Trophoblast cell (in vitro differentiated cells and primary cell): Measurements from ENCODE around the gene ZNF701.
A peak's percentile ranks its signal among the peaks of the same experiment; 100 is the strongest.
"Not testable (repeated sequence)": the region's sequence is repeated elsewhere in the genome, so short reads cannot be mapped to it uniquely, and the experiment has no call there.

ENCODE experiments used
- DNase-seq, 2 donors: peaks; one replicate each; pipeline ENCODE4 v3.0.0-alpha.2; 2016
- H2AFZ ChIP-seq: 2 replicates; pipeline ENCODE4 v1.6.1; 2013; ENCODE audit warnings: low read length, moderate library complexity, mild to moderate bottlenecking; ENCODE audit not compliant: insufficient read depth, poor library complexity
- H2AK5ac ChIP-seq: 2 replicates; pipeline ENCODE4 v1.6.1; 2013; ENCODE audit warnings: mild to moderate bottlenecking, low read length
- H2BK120ac ChIP-seq: 2 replicates; pipeline ENCODE4 v1.6.1; 2013; ENCODE audit warnings: low read length, mild to moderate bottlenecking, moderate library complexity; ENCODE audit not compliant: insufficient read depth, poor library complexity
- H2BK12ac ChIP-seq: 2 replicates; pipeline ENCODE4 v1.6.1; 2013; ENCODE audit warnings: mild to moderate bottlenecking, low read length, moderate library complexity
- H2BK5ac ChIP-seq: 2 replicates; pipeline ENCODE4 v1.6.1; 2013; ENCODE audit warnings: low read length, low read depth, moderate library complexity, mild to moderate bottlenecking; ENCODE audit not compliant: poor library complexity
- H3K14ac ChIP-seq: 2 replicates; pipeline ENCODE4 v1.6.1; 2013; ENCODE audit warnings: mild to moderate bottlenecking, low read length
- H3K18ac ChIP-seq: 2 replicates; pipeline ENCODE4 v1.6.1; 2013; ENCODE audit warnings: mild to moderate bottlenecking, low read length
- H3K23ac ChIP-seq: 2 replicates; pipeline ENCODE4 v1.6.1; 2013; ENCODE audit warnings: low read length
- H3K27ac ChIP-seq: 2 replicates; pipeline ENCODE4 v1.5.1; 2013; ENCODE audit warnings: low read depth, mild to moderate bottlenecking, inconsistent platforms, low read length, moderate library complexity
- H3K27me3 ChIP-seq: 2 replicates; pipeline ENCODE4 v1.6.1; 2013; ENCODE audit warnings: inconsistent platforms, mild to moderate bottlenecking, low read length, moderate library complexity; ENCODE audit not compliant: insufficient read depth
- H3K36me3 ChIP-seq, 2 experiments: 1 replicate in 1 of 2; 2 replicates in 1 of 2; pipeline ENCODE4 v1.6.1; 2013; ENCODE audit warnings: low read length in 2 of 2, mild to moderate bottlenecking in 2 of 2, moderate library complexity in 1 of 2; ENCODE audit not compliant: insufficient read depth in 2 of 2, control insufficient read depth in 1 of 2
- H3K4ac ChIP-seq: 2 replicates; pipeline ENCODE4 v1.6.1; 2013; ENCODE audit warnings: low read depth, mild to moderate bottlenecking, low read length, moderate library complexity
- H3K4me1 ChIP-seq, 2 experiments: 1 replicate in 1 of 2; 2 replicates in 1 of 2; pipeline ENCODE4 v1.6.1; 2013; ENCODE audit warnings: low read length in 2 of 2, mild to moderate bottlenecking in 2 of 2, moderate library complexity in 1 of 2; ENCODE audit not compliant: insufficient read depth in 2 of 2, control insufficient read depth in 1 of 2
- H3K4me2 ChIP-seq: 2 replicates; pipeline ENCODE4 v1.6.1; 2013; ENCODE audit warnings: inconsistent platforms, mild to moderate bottlenecking, low read length, moderate library complexity
- H3K4me3 ChIP-seq: 2 replicates; pipeline ENCODE4 v1.5.1; 2013; ENCODE audit warnings: mild to moderate bottlenecking, low read depth, low read length, inconsistent platforms
- H3K79me1 ChIP-seq: one replicate; pipeline ENCODE4 v1.6.1; 2013; ENCODE audit warnings: low read length
- H3K79me2 ChIP-seq: 2 replicates; pipeline ENCODE4 v1.6.1; 2013; ENCODE audit warnings: low read length, mild to moderate bottlenecking; ENCODE audit not compliant: control insufficient read depth, insufficient read depth, poor library complexity
- H3K9ac ChIP-seq: 2 replicates; pipeline ENCODE4 v1.6.1; 2013; ENCODE audit warnings: mild to moderate bottlenecking, low read length
- H3K9me3 ChIP-seq: 2 replicates; pipeline ENCODE4 v1.6.1; 2013; ENCODE audit warnings: low read depth, mild to moderate bottlenecking, control low read depth, inconsistent platforms, low read length; ENCODE audit not compliant: insufficient read depth
- H4K12ac ChIP-seq: 2 replicates; pipeline ENCODE4 v1.6.1; 2013; ENCODE audit warnings: low read depth, mild to moderate bottlenecking, low read length, moderate library complexity
- H4K8ac ChIP-seq: 2 replicates; pipeline ENCODE4 v1.6.1; 2013; ENCODE audit warnings: low read depth, mild to moderate bottlenecking, low read length, moderate library complexity
- H4K91ac ChIP-seq: one replicate; pipeline ENCODE4 v1.6.1; 2013; ENCODE audit warnings: low read depth, mild to moderate bottlenecking, low read length, moderate library complexity
- WGBS: extraction: QIAGEN DNeasy Blood & Tissue Kit; methylation state at CpG from one replicate; pipeline ENCODE4 v1.1.7; 2013; ENCODE audit warnings: missing lambda C conversion rate; ENCODE audit not compliant: insufficient read length, insufficient coverage; ENCODE audit errors: extremely low coverage; 5-methylcytosine and 5-hydroxymethylcytosine counted together

The ZNF701 gene

GRCh38 chr19:52599241-52599640 lies 29.2 kb downstream of the ZNF701 start:
- Histone ChIP-seq H3K79me1 (peaks cover 8% of the 10 kb centered on the region), H3K27ac (no peak overlapping the region), H4K8ac (no peak overlapping the region), H3K4me1 (peaks cover 7 to 17% of the 10 kb centered on the region in 2 experiments), H3K14ac (no peak overlapping the region), H3K4ac (no peak overlapping the region), H3K36me3 (peaks cover 8 to 10% of the 10 kb centered on the region in 2 experiments), H2AK5ac (no peak overlapping the region), H4K91ac (no peak overlapping the region), H3K9me3 (peaks cover 2% of the 10 kb centered on the region), H3K4me3 (no peak overlapping the region), H3K4me2 (peak overlapping the region; percentile 48), H2AFZ (no peak overlapping the region), H3K27me3 (no peaks in the 10 kb centered on the region), H2BK120ac (no peak overlapping the region), H2BK5ac (no peak overlapping the region), H4K12ac (no peak overlapping the region), H3K23ac (no peak overlapping the region), H2BK12ac (no peak overlapping the region), H3K18ac (no peak overlapping the region), H3K9ac (no peak overlapping the region), H3K79me2 (peaks cover 6% of the 10 kb centered on the region)
- DNase-seq: peak; percentile 45 to 72
- WGBS: no CpG with 5 or more reads among the region's 3 CpGs

GRCh38 chr19:52600639-52601024 lies 30.5 kb downstream of the ZNF701 start:
- peak overlapping the region; percentile 37 for H2BK12ac ChIP-seq
- no peak overlapping the region for H2BK5ac ChIP-seq
- no peak overlapping the region for H3K14ac ChIP-seq
- peak; percentile 86 to 91 for DNase-seq
- H2AK5ac ChIP-seq: no peak overlapping the region
- no peak overlapping the region for H2BK120ac ChIP-seq
- peaks cover 9 to 10% of the 10 kb centered on the region in 2 experiments for H3K36me3 ChIP-seq
- no peak overlapping the region for H2AFZ ChIP-seq
- H3K79me1 ChIP-seq: peaks cover 8% of the 10 kb centered on the region
- peak overlapping the region; percentile 6 for H4K8ac ChIP-seq
- no peak overlapping the region for H4K12ac ChIP-seq
- no peak overlapping the region for H3K9ac ChIP-seq
- H3K79me2 ChIP-seq: peaks cover 6% of the 10 kb centered on the region
- peak overlapping the region; percentile 61 for H3K27ac ChIP-seq
- H4K91ac ChIP-seq: peak overlapping the region; percentile 10
- peaks cover 2% of the 10 kb centered on the region for H3K9me3 ChIP-seq
- no CpG with 5 or more reads among the region's 15 CpGs for WGBS
- peaks cover 10 to 17% of the 10 kb centered on the region in 2 experiments for H3K4me1 ChIP-seq
- no peak overlapping the region for H3K4ac ChIP-seq
- H3K27me3 ChIP-seq: no peaks in the 10 kb centered on the region
- no peak overlapping the region for H3K18ac ChIP-seq
- peak overlapping the region; percentile 66 for H3K4me2 ChIP-seq
- no peak overlapping the region for H3K23ac ChIP-seq
- H3K4me3 ChIP-seq: peak overlapping the region; percentile 37

- H2BK12ac ChIP-seq: peak overlapping the region; percentile 2
- peak overlapping the region; percentile 37 for H4K91ac ChIP-seq
- peaks cover 8 to 9% of the 10 kb centered on the region in 2 experiments for H3K36me3 ChIP-seq
- peaks cover 2% of the 10 kb centered on the region for H3K9me3 ChIP-seq
- H3K4me2 ChIP-seq: peak overlapping the region; percentile 99
- peak overlapping the region; percentile 78 for H3K9ac ChIP-seq
- H2BK5ac ChIP-seq: peak overlapping the region; percentile 68
- H3K27me3 ChIP-seq: no peaks in the 10 kb centered on the region
- no CpG with 5 or more reads among the region's 62 CpGs for WGBS
- peak overlapping the region; percentile 5 for H2AK5ac ChIP-seq
- no peak overlapping the region for H3K23ac ChIP-seq
- DNase-seq: peak; percentile 95
- H2AFZ ChIP-seq: peak overlapping the region; percentile 43
- peak overlapping the region; percentile 21 for H2BK120ac ChIP-seq
- H3K79me2 ChIP-seq: peaks cover 7% of the 10 kb centered on the region
- H3K4me3 ChIP-seq: peak overlapping the region; percentile 76
- H4K8ac ChIP-seq: peak overlapping the region; percentile 59
- H4K12ac ChIP-seq: peak overlapping the region; percentile 6
- H3K4ac ChIP-seq: peak overlapping the region; percentile 22
- peaks cover 10 to 17% of the 10 kb centered on the region in 2 experiments for H3K4me1 ChIP-seq
- peak overlapping the region; percentile 58 for H3K18ac ChIP-seq
- H3K27ac ChIP-seq: peak overlapping the region; percentile 61
- peak overlapping the region; percentile 62 for H3K14ac ChIP-seq
- H3K79me1 ChIP-seq: peaks cover 8% of the 10 kb centered on the region
Observed at GRCh38 chr19:52601025-52601973, 31.2 kb downstream of the ZNF701 start.

- H3K14ac ChIP-seq: peak overlapping the region; percentile 62
- not testable (repeated sequence) for H3K9me3 ChIP-seq, H3K79me1 ChIP-seq, H2BK120ac ChIP-seq, H2BK5ac ChIP-seq, H3K18ac ChIP-seq, H2BK12ac ChIP-seq, H3K27me3 ChIP-seq, H3K27ac ChIP-seq, H3K36me3 ChIP-seq, H3K23ac ChIP-seq, H3K79me2 ChIP-seq, DNase-seq, H3K9ac ChIP-seq
- peaks cover 10 to 17% of the 10 kb centered on the region in 2 experiments for H3K4me1 ChIP-seq
- peak overlapping the region; percentile 5 for H2AK5ac ChIP-seq
- peak overlapping the region; percentile 6 for H4K12ac ChIP-seq
- H3K4ac ChIP-seq: peak overlapping the region; percentile 22
- H4K8ac ChIP-seq: peak overlapping the region; percentile 31
- H2AFZ ChIP-seq: peak overlapping the region; percentile 12
- H3K4me3 ChIP-seq: peak overlapping the region; percentile 76
- H3K4me2 ChIP-seq: peak overlapping the region; percentile 99
- H4K91ac ChIP-seq: peak overlapping the region; percentile 3
- WGBS: no CpG with 5 or more reads among the region's 3 CpGs
Observed at GRCh38 chr19:52601974-52602366, 31.9 kb downstream of the ZNF701 start.
